AG09319 (cell line): ENCODE data around the gene ATP6V1G1.
"Not testable (repeated sequence)": the region's sequence is repeated elsewhere in the genome, so short reads cannot be mapped to it uniquely, and the experiment has no call there.

Experiments
- DNase-seq: peaks from one replicate; pipeline ENCODE4 v3.0.0-alpha.2; 2010; ENCODE audit warnings: low read depth; ENCODE audit errors: extremely low read depth
- CTCF ChIP-seq: IDR thresholded peaks from 2 replicates; pipeline ENCODE4 v1.5.1; 2011; ENCODE audit warnings: low read depth, mild to moderate bottlenecking, inconsistent platforms, low read length, moderate library complexity

Gene ATP6V1G1

GRCh38 chr9:114560956-114561355 lies 26.6 kb upstream of the ATP6V1G1 start:
- DNase-seq, result no peak
- no peak for TF ChIP-seq CTCF

- no peak for TF ChIP-seq CTCF
- DNase-seq, result no peak
Measured at GRCh38 chr9:114561771-114562170, 25.8 kb upstream of the ATP6V1G1 start.

DNA sequence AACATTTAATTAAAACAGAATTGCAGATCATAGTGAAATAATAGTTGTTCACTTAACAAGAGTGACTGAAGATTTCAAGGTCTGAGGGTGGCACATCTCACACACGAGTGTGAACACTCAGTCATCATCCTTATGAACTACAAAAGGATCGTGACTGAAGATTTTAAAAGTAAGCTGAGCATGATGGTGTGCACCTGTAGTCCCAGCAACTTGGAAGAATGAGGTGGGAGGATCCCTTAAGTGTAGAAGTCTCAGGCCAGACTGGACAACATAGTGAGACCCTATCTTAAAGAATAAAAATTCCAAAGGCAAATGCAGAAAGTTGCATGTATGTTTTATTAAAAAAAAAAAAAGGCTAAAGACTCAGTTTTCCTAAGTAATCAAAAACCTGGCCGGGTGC lies 22.4 kb upstream of the ATP6V1G1 start:
- no peak for TF ChIP-seq CTCF
- no peak for DNase-seq

DNA sequence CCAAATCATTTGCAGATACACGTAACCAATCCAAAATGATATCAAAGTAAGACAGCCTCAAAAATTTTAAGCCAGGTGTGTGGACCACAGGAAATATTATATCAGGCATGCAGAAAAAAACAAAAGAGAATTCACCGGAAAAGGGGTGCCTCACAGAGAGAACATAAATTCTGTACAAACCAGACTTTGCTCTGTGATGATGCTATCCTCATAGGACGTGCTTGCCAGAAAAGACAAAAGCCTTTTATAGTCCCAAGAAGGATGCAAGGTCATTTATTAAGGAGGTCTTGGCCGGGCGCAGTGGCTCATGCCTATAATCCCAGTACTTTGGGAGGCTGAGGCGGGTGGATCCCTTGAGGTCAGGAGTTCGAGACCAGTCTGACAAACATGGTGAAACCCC lies 16.8 kb upstream of the ATP6V1G1 start:
- TF ChIP-seq CTCF, result no peak
- DNase-seq, result no peak

- DNase-seq, result no peak
- TF ChIP-seq CTCF, result no peak
Measured at GRCh38 chr9:114571391-114571790, 16.2 kb upstream of the ATP6V1G1 start.

- DNase-seq, result no peak
- TF ChIP-seq CTCF, result no peak
Measured at GRCh38 chr9:114572199-114572598, 15.4 kb upstream of the ATP6V1G1 start.

DNA sequence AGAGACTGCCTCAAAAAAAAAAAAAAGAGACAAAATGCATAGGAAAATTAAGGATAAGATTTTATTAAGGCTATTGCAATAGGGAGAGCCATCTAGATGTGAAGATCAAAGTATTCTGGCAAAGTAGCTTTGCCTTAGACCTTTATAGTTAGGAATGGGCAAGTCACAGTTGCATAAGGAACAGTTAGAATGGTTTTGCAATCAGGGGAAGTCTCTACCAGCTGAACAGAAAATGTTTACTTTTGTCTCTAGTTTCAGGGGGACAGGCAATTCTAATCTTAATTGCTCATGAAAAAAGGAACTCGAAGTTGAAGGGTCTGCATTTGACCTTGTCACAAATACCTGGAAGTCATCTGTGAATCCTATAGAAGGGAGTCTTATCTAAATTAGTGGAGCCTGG lies 13.1 kb upstream of the ATP6V1G1 start:
- no peak for TF ChIP-seq CTCF
- DNase-seq, result no peak

DNA sequence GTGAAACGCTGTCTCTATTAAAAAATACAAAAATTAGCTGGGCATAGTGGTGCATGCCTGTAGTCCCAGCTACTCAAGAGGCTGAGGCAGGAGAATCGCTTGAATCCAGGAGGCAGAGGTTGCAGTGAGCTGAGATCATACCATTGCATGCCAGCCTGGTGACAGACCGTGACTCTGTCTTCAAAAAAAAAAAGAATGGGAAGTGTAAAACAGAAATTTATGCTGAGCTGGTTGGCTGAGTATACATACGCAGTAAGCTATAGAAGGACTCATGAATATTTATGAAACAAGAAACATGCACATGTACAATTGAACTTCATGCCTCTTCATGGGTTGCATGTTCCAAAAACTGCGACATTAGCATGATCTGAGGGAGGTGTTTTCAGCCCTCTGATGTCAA lies 10.8 kb upstream of the ATP6V1G1 start:
- not testable (repeated sequence) for DNase-seq

- DNase-seq, result not testable (repeated sequence)
Measured at GRCh38 chr9:114578134-114578533, 9.4 kb upstream of the ATP6V1G1 start.
